ENCODE measurements around the gene TRIM63.

The TRIM63 gene

GRCh38 chr1:26019641-26020315 is 47.7 kb downstream of the TRIM63 start:
- Histone ChIP-seq H3K27me3 (ENCODE audit: control insufficient read depth, insufficient read depth, low read length, poor library complexity, severe bottlenecking) (no peaks in the 10 kb centered on the region), H3K9me3 (ENCODE audit: control insufficient read depth, low read length) (no peaks in the 10 kb centered on the region), H3K27ac (ENCODE audit: insufficient read depth, low read depth, low read length, poor library complexity, severe bottlenecking) (no peak overlapping the region), H3K4me3 (ENCODE audit: insufficient read depth, low read depth, low read length) (no peak overlapping the region), H3K4me1 (ENCODE audit: control insufficient read depth, insufficient read depth, low read length) (peaks cover 32% of the 10 kb centered on the region), H3K36me3 (ENCODE audit: control insufficient read depth, insufficient read depth, low read length) (no peaks in the 10 kb centered on the region)
- WGBS, 2 experiments, result 84 to 88% methylated on average over 8 of the region's 8 CpGs

GRCh38 chr1:26017606-26018005 is 49.8 kb downstream of the TRIM63 start:
- WGBS, 2 experiments, result 66 to 84% methylated on average over 5 to 6 of the region's 6 CpGs
- no peaks in the 10 kb centered on the region for H3K9me3 ChIP-seq (ENCODE audit: control insufficient read depth, low read length)

GRCh38 chr1:26016953-26017545 is 50.4 kb downstream of the TRIM63 start:
- H3K9me3 ChIP-seq (ENCODE audit: control insufficient read depth, low read length), result no peaks in the 10 kb centered on the region
- H3K27ac ChIP-seq (ENCODE audit: insufficient read depth, low read depth, low read length, poor library complexity, severe bottlenecking), result no peak overlapping the region
- H3K4me3 ChIP-seq (ENCODE audit: insufficient read depth, low read depth, low read length), result no peak overlapping the region
- 85 to 86% methylated on average over 6 of the region's 6 CpGs for WGBS, 2 experiments
- peaks cover 23% of the 10 kb centered on the region for H3K4me1 ChIP-seq (ENCODE audit: control insufficient read depth, insufficient read depth, low read length)
- H3K36me3 ChIP-seq (ENCODE audit: control insufficient read depth, insufficient read depth, low read length), result no peaks in the 10 kb centered on the region
- no peaks in the 10 kb centered on the region for H3K27me3 ChIP-seq (ENCODE audit: control insufficient read depth, insufficient read depth, low read length, poor library complexity, severe bottlenecking)

More at GRCh38 chr1:26017606-26018005, 49.8 kb downstream of the TRIM63 start:
- no peak overlapping the region for H3K27ac ChIP-seq (ENCODE audit: insufficient read depth, low read depth, low read length, poor library complexity, severe bottlenecking)
- peaks cover 24% of the 10 kb centered on the region for H3K4me1 ChIP-seq (ENCODE audit: control insufficient read depth, insufficient read depth, low read length)
- H3K36me3 ChIP-seq (ENCODE audit: control insufficient read depth, insufficient read depth, low read length), result no peaks in the 10 kb centered on the region
- no peak overlapping the region for H3K4me3 ChIP-seq (ENCODE audit: insufficient read depth, low read depth, low read length)
- H3K27me3 ChIP-seq (ENCODE audit: control insufficient read depth, insufficient read depth, low read length, poor library complexity, severe bottlenecking), result no peaks in the 10 kb centered on the region

- 87 to 88% methylated on average over 10 of the region's 10 CpGs for WGBS, 2 experiments
- no peak overlapping the region for H3K27ac ChIP-seq (ENCODE audit: insufficient read depth, low read depth, low read length, poor library complexity, severe bottlenecking)
These were observed 51.0 kb downstream of the TRIM63 start for GRCh38 chr1:26016258-26016952.

GRCh38 chr1:26015358-26015757 is 52.1 kb downstream of the TRIM63 start:
- Histone ChIP-seq H3K4me3 (ENCODE audit: insufficient read depth, low read depth, low read length) (no peak overlapping the region), H3K27ac (ENCODE audit: insufficient read depth, low read depth, low read length, poor library complexity, severe bottlenecking) (no peak overlapping the region), H3K4me1 (ENCODE audit: control insufficient read depth, insufficient read depth, low read length) (peaks cover 19% of the 10 kb centered on the region), H3K27me3 (ENCODE audit: control insufficient read depth, insufficient read depth, low read length, poor library complexity, severe bottlenecking) (no peaks in the 10 kb centered on the region), H3K9me3 (ENCODE audit: control insufficient read depth, low read length) (no peaks in the 10 kb centered on the region), H3K36me3 (ENCODE audit: control insufficient read depth, insufficient read depth, low read length) (no peaks in the 10 kb centered on the region)
- 90 to 94% methylated on average over 2 of the region's 2 CpGs for WGBS, 2 experiments

More at GRCh38 chr1:26016258-26016952, 51.0 kb downstream of the TRIM63 start:
- Histone ChIP-seq H3K36me3 (ENCODE audit: control insufficient read depth, insufficient read depth, low read length) (no peaks in the 10 kb centered on the region), H3K9me3 (ENCODE audit: control insufficient read depth, low read length) (no peaks in the 10 kb centered on the region), H3K4me3 (ENCODE audit: insufficient read depth, low read depth, low read length) (no peak overlapping the region), H3K27me3 (ENCODE audit: control insufficient read depth, insufficient read depth, low read length, poor library complexity, severe bottlenecking) (no peaks in the 10 kb centered on the region), H3K4me1 (ENCODE audit: control insufficient read depth, insufficient read depth, low read length) (peaks cover 23% of the 10 kb centered on the region)

- H3K27ac ChIP-seq (ENCODE audit: insufficient read depth, low read depth, low read length, poor library complexity, severe bottlenecking), result no peak overlapping the region
- H3K4me3 ChIP-seq (ENCODE audit: insufficient read depth, low read depth, low read length), result no peak overlapping the region
- H3K4me1 ChIP-seq (ENCODE audit: control insufficient read depth, insufficient read depth, low read length), result peaks cover 19% of the 10 kb centered on the region
- H3K36me3 ChIP-seq (ENCODE audit: control insufficient read depth, insufficient read depth, low read length), result no peaks in the 10 kb centered on the region
- H3K9me3 ChIP-seq (ENCODE audit: control insufficient read depth, low read length), result no peaks in the 10 kb centered on the region
- no peaks in the 10 kb centered on the region for H3K27me3 ChIP-seq (ENCODE audit: control insufficient read depth, insufficient read depth, low read length, poor library complexity, severe bottlenecking)
- 98 to 99% methylated on average over 2 of the region's 2 CpGs for WGBS, 2 experiments
These were observed 53.3 kb downstream of the TRIM63 start for GRCh38 chr1:26014179-26014578.

- no peaks in the 10 kb centered on the region for H3K27me3 ChIP-seq (ENCODE audit: control insufficient read depth, insufficient read depth, low read length, poor library complexity, severe bottlenecking)
- H3K36me3 ChIP-seq (ENCODE audit: control insufficient read depth, insufficient read depth, low read length), result no peaks in the 10 kb centered on the region
- no peak overlapping the region for H3K27ac ChIP-seq (ENCODE audit: insufficient read depth, low read depth, low read length, poor library complexity, severe bottlenecking)
- no peak overlapping the region for H3K4me3 ChIP-seq (ENCODE audit: insufficient read depth, low read depth, low read length)
- 62 to 64% methylated on average over 3 of the region's 3 CpGs for WGBS, 2 experiments
- H3K4me1 ChIP-seq (ENCODE audit: control insufficient read depth, insufficient read depth, low read length), result peaks cover 13% of the 10 kb centered on the region
- H3K9me3 ChIP-seq (ENCODE audit: control insufficient read depth, low read length), result no peaks in the 10 kb centered on the region
These were observed 54.6 kb downstream of the TRIM63 start for GRCh38 chr1:26012864-26013263.

GRCh38 chr1:26010825-26011224 is 56.6 kb downstream of the TRIM63 start:
- H3K27me3 ChIP-seq (ENCODE audit: control insufficient read depth, insufficient read depth, low read length, poor library complexity, severe bottlenecking), result no peaks in the 10 kb centered on the region
- no peaks in the 10 kb centered on the region for H3K4me1 ChIP-seq (ENCODE audit: control insufficient read depth, insufficient read depth, low read length)
- no peak overlapping the region for H3K4me3 ChIP-seq (ENCODE audit: insufficient read depth, low read depth, low read length)
- no peak overlapping the region for H3K27ac ChIP-seq (ENCODE audit: insufficient read depth, low read depth, low read length, poor library complexity, severe bottlenecking)
- H3K36me3 ChIP-seq (ENCODE audit: control insufficient read depth, insufficient read depth, low read length), result no peaks in the 10 kb centered on the region
- 53 to 54% methylated on average over 3 of the region's 3 CpGs for WGBS, 2 experiments
- H3K9me3 ChIP-seq (ENCODE audit: control insufficient read depth, low read length), result no peaks in the 10 kb centered on the region

- Histone ChIP-seq H3K27me3 (ENCODE audit: control insufficient read depth, insufficient read depth, low read length, poor library complexity, severe bottlenecking) (no peaks in the 10 kb centered on the region), H3K36me3 (ENCODE audit: control insufficient read depth, insufficient read depth, low read length) (no peaks in the 10 kb centered on the region), H3K4me3 (ENCODE audit: insufficient read depth, low read depth, low read length) (no peak overlapping the region), H3K4me1 (ENCODE audit: control insufficient read depth, insufficient read depth, low read length) (no peaks in the 10 kb centered on the region), H3K27ac (ENCODE audit: insufficient read depth, low read depth, low read length, poor library complexity, severe bottlenecking) (no peak overlapping the region), H3K9me3 (ENCODE audit: control insufficient read depth, low read length) (no peaks in the 10 kb centered on the region)
- WGBS, 2 experiments, result 72 to 77% methylated on average over 6 of the region's 6 CpGs
These were observed 57.5 kb downstream of the TRIM63 start for GRCh38 chr1:26009796-26010447.

GRCh38 chr1:26006710-26007109 is 60.7 kb downstream of the TRIM63 start:
- Histone ChIP-seq H3K36me3 (ENCODE audit: control insufficient read depth, insufficient read depth, low read length) (no peaks in the 10 kb centered on the region), H3K4me1 (ENCODE audit: control insufficient read depth, insufficient read depth, low read length) (no peaks in the 10 kb centered on the region), H3K4me3 (ENCODE audit: insufficient read depth, low read depth, low read length) (no peak overlapping the region), H3K9me3 (ENCODE audit: control insufficient read depth, low read length) (no peaks in the 10 kb centered on the region), H3K27me3 (ENCODE audit: control insufficient read depth, insufficient read depth, low read length, poor library complexity, severe bottlenecking) (no peaks in the 10 kb centered on the region), H3K27ac (ENCODE audit: insufficient read depth, low read depth, low read length, poor library complexity, severe bottlenecking) (no peak overlapping the region)
- WGBS, 2 experiments, result 93 to 94% methylated on average over 16 of the region's 16 CpGs

Measured in ectodermal cell (in vitro differentiated cells).